Lower leg skin (tissue), 3 donors: Measurements from ENCODE around the gene RNPS1.
"Not testable (repeated sequence)": the region's sequence is repeated elsewhere in the genome, so short reads cannot be mapped to it uniquely, and the experiment has no call there.

Experiments used
- CTCF ChIP-seq, 3 donors: fragments of 450-650 bp; IDR thresholded peaks; one replicate each; pipeline ENCODE4 v1.5.1; 2016; ENCODE audit warnings: antibody characterized with exemption in 3 of 3, mild to moderate bottlenecking in 3 of 3, moderate library complexity in 2 of 3
- POLR2A ChIP-seq, 2 donors: fragments of 450-650 bp; IDR thresholded peaks; one replicate each; pipeline ENCODE4 v1.6.1; 2016 to 2017; ENCODE audit warnings: antibody characterized with exemption in 2 of 2, mild to moderate bottlenecking in 1 of 2, moderate library complexity in 1 of 2

- not testable (repeated sequence) for TF ChIP-seq CTCF, POLR2A (IDR thresholded peaks at IDR 0.05)
Observed at GRCh38 chr16:2266887-2267286, 1.0 kb downstream of the RNPS1 start.
